Germinal center (tissue), 1 donor: ENCODE results near the gene HYDIN.
"Not testable (repeated sequence)": the region's sequence is repeated elsewhere in the genome, so short reads cannot be mapped to it uniquely, and the experiment has no call there.

ENCODE experiments used
- DNase-seq: peaks from one replicate; pipeline ENCODE4 v3.0.0; 2012; ENCODE audit warnings: mixed read lengths, low spot score

The HYDIN gene

DNA sequence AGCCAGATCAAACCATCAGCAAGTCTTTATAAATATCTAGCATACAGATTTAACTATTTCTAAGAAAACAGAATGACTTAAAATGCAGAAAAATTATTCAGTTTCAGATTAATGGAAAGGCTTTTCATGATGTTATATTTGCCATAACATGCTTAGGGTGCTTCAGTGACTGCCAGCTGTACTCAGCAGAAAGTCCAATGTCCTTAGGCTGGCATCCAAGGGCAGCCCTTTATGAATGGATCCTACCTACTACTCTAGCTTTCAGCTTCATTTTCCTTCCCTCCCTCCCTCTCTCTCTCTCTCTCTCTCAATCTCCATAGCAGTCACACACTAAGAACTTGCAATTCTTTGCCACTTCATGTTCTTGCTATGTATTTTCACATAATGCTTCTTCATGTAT is 124.6 kb downstream of the HYDIN start:
- not testable (repeated sequence) for DNase-seq

DNA sequence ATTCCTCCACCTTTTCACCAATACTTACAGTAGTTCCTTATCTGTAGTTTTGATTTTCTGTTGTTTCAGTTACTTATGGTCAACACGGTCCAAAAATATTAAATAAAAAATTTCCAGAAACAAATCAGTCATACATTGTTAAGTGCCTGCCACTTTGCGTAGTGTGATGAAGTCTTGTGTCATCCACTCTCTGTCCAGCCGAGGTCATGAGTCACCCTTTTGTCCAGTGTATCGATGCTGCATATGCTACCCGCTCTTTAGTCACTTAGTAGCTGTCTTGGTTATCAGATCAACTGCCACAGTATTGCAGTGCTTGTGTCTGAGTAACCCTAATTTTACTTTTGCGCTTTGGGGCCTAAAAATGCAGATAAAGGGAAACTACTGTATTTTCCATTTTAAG is 146.9 kb downstream of the HYDIN start:
- DNase-seq = not testable (repeated sequence)

DNA sequence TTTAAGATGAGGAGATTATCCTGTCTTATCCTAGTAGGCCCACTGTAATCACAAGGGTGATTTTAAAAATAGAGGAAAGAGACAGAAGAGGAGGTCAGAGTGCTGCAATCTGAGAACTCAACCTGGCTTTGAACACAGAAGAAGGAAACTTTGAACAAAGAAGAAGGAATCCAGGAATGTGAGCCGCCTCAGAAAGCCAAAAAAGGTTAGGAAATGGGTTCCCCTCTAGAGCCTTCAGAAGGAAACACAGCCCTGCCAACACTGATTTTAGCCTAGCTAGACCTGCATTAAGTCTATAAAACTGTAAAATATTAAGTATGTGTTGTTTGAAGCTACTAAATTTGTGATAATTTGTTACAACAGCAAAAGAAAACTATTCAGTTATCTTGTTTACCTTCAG is 149.7 kb downstream of the HYDIN start:
- DNase-seq = not testable (repeated sequence)

DNA sequence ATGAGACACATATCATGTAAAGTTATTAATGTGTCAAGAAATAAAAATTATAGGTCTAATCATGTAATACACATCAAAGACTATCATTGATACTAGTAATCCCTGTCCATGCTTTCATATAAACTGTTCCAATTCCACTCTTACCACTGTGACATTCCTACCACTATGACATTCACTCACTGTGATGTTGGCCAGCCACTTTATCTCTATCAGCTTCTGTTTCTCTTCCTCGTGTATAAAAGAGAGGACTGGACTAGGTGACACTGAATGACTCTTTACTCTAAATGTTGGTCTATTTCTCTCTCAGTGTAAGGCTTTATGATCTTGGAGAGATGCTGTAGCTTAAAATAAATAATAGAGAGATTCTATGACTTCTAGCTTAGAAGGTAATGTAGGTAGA is 150.3 kb downstream of the HYDIN start:
- not testable (repeated sequence) for DNase-seq

DNA sequence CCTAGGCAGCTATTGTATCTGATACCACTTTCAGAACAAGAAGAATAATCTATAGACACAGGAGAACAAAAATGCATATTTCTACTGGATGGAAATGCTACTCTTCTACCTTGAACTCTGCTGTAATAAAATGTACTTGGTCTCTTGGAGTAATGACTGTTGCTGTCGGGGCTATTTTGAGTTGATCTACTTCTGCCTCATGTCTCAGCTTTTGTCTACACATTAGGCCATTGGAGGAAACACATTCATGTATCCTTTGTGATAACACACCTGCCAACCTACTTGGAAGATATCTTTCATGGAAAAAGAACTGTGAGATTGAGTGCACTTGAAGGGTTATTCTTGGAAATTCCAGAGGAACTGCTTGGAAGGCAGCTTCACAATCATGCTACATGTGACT is 159.9 kb downstream of the HYDIN start:
- not testable (repeated sequence) for DNase-seq

DNA sequence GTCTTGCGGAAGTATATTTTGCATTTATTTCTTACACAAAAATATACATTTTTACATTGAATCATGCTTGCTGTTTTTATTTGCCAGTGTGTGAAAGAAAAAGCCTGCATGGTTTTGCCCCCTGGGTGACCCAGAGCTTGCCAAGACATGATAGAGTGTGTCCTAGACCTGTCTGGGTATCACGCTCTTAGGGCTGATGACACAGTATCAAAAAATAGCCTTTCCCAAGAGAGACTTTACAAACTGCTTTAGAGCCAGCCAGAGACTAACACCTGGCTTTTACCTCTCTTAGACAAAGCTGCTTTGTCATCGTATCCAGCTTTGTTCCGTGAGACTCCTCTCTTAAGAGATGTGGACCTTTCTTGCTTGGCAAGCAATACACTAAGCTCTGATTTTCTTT is 160.7 kb downstream of the HYDIN start:
- DNase-seq = not testable (repeated sequence)

DNA sequence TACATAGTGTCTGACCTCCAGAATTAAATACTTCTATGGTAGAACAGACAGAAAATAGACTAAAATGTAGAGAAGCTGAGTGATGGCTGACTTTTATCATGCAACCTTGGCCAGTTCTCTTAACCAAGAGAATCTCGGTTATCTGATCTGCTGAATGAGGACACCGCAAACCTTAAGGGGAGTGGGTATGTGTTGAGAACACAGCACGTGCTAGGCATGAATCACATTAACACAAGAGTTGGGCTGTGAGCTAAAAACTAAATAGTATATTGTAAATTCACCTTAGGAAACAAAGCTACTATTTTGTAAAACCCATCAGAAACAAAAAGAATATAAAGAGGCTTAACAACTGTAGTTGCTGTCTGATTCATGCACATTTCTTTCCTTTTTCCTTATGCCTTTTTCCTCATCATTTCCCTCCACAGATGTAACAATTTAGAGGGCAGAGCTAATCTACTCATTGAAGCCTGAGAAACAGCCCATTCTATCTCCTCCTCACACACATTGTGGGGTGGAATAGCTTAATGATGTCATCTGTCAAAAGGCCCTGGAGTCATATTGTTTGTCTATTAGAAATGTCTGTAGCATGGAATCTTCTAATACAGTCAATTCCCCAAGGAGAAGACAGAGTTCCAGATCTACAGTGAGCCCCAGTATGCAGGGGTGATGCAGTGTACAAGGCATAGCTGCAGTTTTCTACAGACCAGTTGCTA is 176.5 kb downstream of the HYDIN start:
- DNase-seq = not testable (repeated sequence)

DNA sequence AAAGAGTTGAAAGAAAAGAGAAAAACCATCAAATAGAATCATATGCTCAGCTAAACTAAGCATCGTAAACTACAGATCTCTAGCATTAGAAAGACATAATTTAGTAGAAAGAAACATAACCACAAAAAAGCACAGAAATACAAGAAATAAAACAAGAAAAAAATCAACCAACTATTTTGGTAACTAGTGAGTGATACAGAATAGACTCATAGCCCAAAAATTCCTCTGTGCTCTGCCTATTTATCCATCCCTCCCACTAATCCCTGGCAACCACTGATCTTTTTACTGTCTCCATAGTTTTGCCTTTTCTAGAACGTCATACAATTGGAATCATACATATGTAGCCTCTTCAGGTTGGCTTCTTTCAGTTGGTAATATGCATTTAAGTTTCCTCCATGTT is 180.2 kb downstream of the HYDIN start:
- not testable (repeated sequence) for DNase-seq

DNA sequence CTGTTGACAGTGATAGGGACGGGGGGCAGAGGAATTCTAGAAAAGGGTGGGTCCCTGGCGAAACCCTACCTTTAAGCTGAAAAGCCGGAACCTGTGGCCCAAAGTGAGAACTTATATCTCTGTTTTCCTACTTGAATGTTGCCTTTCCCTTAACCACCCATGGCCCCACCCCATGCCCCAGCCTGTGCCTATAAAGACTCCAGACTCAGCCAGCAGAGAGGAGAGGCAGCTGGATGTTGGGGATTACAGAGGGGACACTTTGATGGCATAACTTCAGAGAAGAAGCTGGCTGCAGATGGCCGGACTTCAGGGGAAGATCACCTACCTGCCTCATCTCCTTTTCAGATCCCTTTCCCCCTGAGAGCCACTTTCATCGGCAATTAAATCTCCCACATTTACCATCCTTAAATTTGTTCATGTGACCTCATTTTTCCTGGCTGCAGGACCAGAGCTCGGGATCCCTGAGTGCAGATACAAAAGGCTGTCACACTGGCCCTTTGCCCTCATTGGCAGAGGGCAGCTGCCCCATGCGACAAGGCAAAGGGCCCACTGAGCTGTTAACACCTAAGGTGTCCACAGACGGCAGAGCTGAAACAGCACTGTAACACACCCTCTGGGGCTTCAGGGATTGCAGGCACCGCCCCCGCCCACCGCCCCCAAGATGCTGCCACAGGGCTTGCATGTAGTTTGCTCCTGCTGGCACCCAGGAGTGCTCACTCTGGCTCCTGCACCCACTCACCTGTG is 191.0 kb downstream of the HYDIN start:
- DNase-seq = not testable (repeated sequence)

DNA sequence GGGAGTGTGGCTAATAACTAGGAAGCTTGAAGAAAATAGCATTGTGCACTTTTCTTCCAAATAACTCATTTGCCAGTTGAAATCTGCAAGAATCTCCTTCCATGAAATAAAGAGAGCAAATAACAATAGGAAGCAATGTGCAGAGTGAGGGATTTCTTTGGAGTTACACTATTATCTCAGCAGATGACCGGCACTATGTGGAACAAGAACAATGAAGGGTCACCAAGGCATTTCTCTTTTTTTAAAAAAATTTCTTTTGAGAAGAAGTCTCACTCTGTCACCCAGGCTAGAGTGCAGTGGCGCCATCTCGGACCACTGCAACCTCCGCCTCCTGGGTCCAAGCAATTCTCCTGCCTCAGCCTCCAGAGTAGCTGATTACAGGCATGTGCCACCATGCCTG is 192.1 kb downstream of the HYDIN start:
- DNase-seq = not testable (repeated sequence)

DNA sequence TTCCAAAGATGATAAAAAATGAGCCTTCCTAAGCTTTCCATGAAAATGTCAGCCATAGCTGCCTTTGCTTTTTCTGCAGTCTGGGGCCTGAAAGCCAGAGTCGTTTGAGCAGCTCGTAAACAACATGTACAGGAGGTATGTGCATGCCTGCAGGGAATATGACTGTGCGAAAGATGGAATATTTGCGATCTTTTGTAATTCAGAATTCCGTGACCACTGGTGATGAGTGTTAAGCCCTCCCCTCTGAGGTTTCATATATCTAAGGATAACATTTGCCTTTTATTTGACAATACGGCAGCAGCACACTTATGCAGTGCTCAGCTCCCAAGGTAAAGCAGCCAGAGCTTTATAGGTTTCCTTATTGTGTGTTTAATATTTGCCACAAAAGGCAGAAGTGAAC is 192.5 kb downstream of the HYDIN start:
- not testable (repeated sequence) for DNase-seq

DNA sequence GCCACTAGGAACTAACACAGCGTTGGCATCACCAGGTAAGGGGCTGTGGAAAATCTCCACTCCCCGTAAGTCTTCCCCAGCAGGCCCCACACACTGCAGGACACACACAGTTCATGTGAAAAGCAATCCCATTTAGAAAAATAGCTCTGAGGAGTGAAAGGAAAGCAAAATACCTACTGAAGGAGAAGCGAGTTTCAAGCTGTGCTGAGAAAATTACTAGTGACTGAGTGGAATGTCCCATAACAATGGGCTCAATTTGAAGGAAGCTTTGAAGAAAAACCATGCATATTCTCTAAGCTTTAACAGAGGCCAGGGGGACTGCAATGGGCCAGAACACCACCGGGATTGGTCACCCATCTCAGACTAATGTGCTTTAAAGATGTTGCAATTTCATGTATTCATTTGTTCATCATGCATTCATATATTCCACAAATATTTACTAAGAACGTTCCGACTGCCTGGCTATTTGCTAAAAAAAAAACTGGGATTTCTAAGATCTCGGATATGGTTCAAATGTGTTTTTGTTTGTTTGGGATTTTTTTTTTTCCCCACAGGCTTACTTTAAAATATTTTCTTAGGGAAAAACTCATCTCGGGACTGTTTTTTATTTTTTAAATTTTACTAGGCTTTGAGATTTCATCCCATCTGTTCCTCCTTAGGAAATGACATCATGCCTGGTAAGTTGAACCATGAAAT is 202.3 kb downstream of the HYDIN start:
- not testable (repeated sequence) for DNase-seq

DNA sequence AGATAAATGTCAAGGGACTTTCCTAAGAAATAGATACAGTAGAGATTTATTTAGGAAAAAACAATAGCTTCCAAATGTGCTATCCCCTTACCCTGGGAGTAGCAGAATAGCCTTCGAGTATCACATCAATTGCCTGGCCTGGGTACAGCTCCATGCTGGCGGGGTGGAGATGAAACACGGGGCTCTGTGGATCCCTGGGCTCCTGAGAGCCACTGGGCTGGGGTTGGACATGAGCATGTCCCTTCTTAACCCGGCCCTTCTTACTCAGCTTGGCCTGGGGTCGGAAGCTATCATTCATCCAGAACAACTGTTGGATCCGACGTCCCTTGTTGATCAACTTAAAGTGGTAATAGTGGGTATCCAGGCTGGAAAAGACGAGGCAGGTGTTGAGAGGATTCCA is 203.0 kb downstream of the HYDIN start:
- not testable (repeated sequence) for DNase-seq

DNA sequence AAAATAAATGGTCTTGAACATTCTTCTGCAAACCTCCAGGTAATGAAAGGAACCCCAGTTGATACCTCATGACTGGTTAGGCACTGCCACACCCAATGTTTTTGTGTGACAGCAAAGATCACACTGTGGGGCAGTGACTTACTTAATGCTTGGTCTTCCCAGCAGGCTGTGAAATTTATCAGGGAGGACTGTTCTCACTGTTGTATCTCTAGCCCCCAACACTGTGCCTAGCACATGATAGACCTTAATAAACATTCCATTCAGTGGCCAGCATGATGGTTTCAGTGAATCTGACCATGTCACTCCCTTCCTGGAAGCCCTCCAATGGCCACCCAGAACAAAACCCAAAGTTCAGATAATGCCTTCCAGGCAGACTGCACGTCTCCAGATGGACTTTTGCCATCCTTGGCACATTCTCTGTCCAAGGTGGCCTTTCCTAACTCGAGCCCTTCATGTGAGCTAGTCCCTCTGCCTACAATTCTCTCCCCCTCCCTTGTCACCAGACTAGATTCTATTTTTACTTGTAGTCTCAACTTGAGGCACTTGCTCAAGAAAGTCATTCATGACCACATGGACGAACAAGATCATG is 206.6 kb downstream of the HYDIN start:
- DNase-seq = not testable (repeated sequence)

DNA sequence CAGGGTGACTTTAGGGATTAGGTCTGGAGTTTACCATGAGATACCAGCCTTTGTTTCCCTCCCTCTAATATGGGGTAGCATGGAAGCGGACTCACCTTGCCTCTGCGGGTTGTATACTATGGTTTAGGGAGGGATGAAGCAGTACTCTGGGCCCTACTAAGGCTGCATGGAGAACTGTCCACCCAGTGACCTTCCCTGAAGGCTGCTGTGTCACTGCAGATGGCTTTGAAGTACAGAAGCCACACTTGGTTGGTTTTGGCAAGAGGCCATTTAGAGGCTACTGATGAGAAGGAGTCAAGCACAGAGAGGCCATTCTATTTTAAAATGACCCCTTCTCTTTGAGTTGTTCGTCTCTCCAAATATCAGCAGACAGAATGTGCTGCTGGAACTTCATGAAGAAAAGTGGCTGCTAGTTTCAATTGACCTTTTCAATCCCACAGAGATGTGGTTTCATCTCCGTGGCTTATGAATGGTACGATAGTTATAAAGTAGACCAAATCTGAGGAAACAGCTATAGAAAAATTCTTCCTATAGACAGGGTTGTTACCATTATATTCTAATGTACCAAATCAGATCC is 208.5 kb downstream of the HYDIN start:
- DNase-seq = not testable (repeated sequence)

DNA sequence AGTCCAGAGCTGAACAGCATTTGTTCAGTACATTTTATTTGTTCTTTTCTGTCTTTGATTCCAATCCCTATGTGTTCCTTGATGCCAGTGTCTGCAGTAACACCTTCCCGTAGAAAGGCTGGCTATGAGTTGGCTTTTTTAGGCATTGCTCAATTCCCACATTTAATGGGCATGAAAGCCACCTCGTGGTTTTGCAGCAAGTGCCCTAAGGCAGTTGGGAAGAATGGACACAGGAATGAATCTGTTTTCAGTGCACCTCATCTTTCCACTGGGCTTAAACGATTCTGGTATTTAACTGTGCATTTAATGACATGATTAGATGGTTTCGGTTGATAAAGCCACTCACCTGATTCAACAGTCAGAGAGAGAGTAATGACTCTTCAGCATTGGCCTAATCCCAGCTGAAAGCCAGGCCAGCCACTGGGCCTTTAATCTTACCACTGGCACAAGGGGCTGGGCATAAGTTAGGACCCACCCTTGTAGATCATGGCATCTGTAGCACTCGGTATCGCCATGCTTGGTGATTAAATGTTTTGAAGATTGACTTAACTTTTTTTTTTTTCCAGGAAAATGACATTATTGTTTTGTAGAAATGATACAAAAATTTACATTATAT is 211.3 kb downstream of the HYDIN start:
- not testable (repeated sequence) for DNase-seq

DNA sequence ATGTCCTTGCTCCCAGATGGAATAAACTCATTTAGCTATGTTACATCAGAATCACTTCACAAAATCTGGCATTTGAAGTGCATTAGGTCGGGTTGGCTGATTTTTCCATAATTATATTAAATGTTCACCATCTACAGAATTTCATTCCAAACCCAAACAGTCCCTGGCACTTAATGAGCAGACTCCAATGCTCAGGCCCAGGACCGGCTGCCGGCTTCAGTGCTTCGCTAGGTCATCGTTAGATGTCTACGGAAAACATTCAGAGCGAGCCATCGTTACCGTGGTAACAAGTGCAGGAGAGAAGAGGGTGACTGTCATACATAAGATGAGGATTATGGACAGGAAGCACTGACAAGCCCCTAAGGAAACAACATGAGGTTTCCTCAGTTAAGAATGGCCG is 215.1 kb downstream of the HYDIN start:
- DNase-seq = not testable (repeated sequence)

DNA sequence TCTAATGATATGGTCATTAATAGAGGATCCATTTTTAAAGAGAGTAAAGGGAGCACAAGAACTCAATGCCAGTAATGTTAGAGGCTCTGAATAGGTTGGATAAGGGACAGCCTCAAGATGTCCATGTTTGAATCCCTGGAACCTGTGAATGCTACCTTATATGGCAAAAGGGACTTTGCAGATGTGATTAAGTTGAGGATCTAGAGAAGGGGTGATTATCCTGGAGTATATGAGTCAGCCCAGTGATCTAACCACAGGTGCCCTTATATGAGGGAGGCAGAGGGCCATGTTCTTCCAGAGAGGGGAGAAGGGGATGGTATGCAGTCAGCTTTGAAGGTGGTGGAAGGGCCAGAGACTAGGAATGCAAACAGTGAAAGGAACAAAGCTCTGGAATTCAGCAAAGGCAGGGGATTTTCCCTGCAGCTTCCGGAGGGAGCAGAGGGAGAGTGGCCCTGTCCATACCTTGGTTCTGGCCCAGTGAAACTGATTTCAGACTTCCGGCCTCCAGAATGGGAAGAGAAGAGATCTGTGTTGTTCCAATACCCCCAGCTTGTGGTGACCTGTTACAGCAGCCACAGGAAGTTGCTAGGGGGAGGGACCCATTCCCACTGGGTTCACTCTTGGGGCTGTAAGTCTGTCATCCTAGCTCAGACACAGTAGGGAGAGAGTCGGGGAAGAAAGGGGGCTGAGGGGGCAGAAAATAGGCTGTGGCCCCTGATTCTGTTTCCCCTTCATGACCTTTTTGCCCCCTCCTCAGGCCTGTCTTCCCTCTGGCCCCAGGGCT is 220.9 kb downstream of the HYDIN start:
- not testable (repeated sequence) for DNase-seq

DNA sequence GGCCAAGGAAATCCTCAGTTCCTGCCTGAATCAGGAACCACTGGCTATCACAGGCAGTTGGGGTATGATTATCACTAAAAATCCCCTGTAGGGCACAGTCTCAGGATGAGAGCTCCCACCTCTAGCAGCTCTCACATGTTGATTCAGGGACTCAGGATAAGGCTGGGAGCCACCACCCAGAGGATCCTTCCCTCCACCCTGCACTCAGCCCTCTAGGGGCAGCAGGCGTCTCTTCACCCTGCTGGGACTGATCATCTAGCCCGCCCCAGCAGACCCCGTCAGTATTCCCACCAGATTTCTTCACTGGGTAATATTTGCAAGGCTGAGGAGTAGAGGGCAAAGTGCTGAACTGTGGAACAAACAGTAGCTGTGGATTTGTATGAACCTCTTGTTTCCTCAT is 224.0 kb downstream of the HYDIN start:
- DNase-seq = not testable (repeated sequence)

DNA sequence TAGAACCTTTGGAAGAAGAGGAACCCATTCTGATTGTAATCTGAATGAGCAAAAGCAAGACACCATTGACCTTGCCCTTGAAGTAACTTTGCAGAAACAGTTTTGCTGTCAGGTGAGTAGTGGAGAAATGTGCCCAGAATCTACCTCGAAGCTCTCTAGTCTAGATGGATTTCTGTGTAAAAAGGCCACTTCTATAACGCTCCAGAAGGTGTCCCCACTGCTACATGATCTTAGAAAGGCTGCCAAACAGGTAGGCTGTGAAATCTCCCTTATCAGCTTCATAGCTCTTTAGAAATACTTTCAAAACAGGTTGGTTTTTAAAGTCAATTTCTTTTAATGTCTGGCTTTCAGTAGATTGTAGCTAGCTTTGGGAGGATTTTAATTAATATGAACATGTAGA is 230.8 kb downstream of the HYDIN start:
- not testable (repeated sequence) for DNase-seq

DNA sequence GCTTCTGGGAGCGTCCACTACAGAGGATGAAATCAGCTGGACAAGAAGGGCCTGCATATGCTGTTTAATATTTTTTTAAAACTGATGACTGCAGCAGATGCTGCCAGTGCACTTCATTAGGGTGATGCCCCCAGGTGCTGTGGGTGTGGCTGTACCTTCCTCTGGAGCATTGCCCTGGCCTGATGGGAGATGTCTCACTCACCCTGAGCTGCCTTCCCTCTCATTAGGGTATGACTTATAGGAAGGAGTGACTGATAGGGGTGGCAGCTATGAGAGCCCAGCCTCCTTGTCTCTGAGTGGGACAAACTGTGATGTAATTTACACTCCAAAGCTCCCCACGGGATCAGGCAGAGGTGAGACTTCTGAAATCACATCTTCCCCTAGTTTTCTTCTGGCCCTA is 234.7 kb downstream of the HYDIN start:
- not testable (repeated sequence) for DNase-seq
